LNCaP clone FGC (cell line): ENCODE data around the gene AASDHPPT.
A peak's percentile ranks its signal among the peaks of the same experiment; 100 is the strongest.

Source experiments
- DNase-seq: peaks from one replicate; pipeline ENCODE4 v3.0.0-alpha.2; 2011; ENCODE audit warnings: low read depth
- H3K4me3 ChIP-seq: 2 replicates; pipeline ENCODE4 v1.5.1; 2011; ENCODE audit warnings: mild to moderate bottlenecking, low read depth, low read length, control low read depth
- TF ChIP-seq, protein P1 (sequence below): IDR thresholded peaks from 2 replicates; pipeline ENCODE4 v1.5.1; 2012; ENCODE audit warnings: mild to moderate bottlenecking; ENCODE audit not compliant: control insufficient read depth, insufficient read depth; ENCODE audit errors: extremely low read depth

Gene AASDHPPT

GRCh38 chr11:106101370-106101769 is 23.9 kb downstream of the AASDHPPT start:
- TF ChIP-seq, protein P1, sequence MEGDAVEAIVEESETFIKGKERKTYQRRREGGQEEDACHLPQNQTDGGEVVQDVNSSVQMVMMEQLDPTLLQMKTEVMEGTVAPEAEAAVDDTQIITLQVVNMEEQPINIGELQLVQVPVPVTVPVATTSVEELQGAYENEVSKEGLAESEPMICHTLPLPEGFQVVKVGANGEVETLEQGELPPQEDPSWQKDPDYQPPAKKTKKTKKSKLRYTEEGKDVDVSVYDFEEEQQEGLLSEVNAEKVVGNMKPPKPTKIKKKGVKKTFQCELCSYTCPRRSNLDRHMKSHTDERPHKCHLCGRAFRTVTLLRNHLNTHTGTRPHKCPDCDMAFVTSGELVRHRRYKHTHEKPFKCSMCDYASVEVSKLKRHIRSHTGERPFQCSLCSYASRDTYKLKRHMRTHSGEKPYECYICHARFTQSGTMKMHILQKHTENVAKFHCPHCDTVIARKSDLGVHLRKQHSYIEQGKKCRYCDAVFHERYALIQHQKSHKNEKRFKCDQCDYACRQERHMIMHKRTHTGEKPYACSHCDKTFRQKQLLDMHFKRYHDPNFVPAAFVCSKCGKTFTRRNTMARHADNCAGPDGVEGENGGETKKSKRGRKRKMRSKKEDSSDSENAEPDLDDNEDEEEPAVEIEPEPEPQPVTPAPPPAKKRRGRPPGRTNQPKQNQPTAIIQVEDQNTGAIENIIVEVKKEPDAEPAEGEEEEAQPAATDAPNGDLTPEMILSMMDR = no peak
- no peak for DNase-seq
- no peak overlapping the region for H3K4me3 ChIP-seq

- DNase-seq = no peak
- TF ChIP-seq, protein P1 = no peak
- H3K4me3 ChIP-seq = no peak overlapping the region
Observed at GRCh38 chr11:106101819-106102218, 24.4 kb downstream of the AASDHPPT start.

GRCh38 chr11:106105986-106106385 is 28.5 kb downstream of the AASDHPPT start:
- TF ChIP-seq, protein P1 = no peak
- H3K4me3 ChIP-seq = no peak overlapping the region
- no peak for DNase-seq

GRCh38 chr11:106121570-106122320 is 44.3 kb downstream of the AASDHPPT start:
- DNase-seq = peak; percentile 33
- no peak overlapping the region for H3K4me3 ChIP-seq
- TF ChIP-seq, protein P1 = no peak

DNA sequence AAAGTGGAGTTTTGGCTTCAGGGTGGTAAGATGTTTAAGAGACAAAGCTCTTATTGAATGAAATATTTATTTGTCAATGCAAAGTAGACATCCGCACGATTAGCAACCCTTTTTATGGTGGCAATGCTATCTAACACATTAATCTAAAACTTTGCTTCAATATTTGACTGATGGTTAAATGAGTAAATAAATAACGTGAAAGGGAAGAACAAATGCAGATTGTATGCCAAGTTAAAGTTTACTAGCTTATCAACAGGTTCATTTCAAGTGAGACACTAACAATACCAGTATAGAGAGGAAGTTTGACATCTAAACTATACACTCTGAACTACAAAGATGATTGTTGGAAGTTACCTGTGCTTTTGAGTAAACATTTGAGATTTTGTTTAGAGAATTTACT is 50.1 kb downstream of the AASDHPPT start:
- DNase-seq = peak; percentile 86
- TF ChIP-seq, protein P1 = no peak
- H3K4me3 ChIP-seq = no peak overlapping the region

DNA sequence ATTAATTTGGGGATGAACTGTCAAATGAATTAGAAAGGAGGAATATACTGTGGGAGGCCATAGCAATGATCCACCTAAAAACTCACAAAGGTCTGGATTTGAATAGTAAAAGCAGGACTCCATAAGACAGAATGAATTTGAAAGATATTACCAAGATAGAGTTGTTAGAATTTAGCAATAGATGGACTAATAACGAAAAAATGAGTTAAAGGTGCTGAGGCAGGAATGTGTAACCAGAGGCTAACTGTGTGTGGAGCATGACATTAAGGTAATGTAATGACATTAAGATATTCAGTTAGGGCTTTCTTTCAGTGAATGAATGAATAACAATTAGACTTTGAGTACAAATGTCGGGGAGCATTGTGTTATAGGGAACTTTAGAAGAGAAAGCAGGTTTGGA is 51.3 kb downstream of the AASDHPPT start:
- TF ChIP-seq, protein P1 = no peak
- H3K4me3 ChIP-seq = no peak overlapping the region
- no peak for DNase-seq

DNA sequence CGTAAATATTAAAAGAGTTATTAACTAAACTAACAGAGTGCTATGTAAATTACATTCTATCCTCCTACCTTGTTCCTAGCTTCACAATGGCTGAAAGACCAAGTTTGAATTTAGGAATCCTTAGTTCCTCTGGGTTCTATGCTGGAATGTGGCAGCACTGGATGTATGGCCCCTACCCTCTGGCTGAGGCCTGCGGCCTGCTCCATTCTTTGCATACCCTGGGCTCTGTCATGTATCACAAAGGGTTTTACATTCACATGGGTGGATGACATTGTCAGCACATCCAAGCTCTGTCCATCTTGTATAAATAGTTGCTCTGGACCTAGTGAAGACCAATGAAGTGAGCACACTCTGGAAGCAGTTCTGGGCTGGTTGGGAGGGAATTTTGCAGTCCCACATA is 54.5 kb downstream of the AASDHPPT start:
- H3K4me3 ChIP-seq = no peak overlapping the region
- DNase-seq = no peak
- TF ChIP-seq, protein P1 = no peak
